Measurements from ENCODE around the gene ARMC8.

DNA sequence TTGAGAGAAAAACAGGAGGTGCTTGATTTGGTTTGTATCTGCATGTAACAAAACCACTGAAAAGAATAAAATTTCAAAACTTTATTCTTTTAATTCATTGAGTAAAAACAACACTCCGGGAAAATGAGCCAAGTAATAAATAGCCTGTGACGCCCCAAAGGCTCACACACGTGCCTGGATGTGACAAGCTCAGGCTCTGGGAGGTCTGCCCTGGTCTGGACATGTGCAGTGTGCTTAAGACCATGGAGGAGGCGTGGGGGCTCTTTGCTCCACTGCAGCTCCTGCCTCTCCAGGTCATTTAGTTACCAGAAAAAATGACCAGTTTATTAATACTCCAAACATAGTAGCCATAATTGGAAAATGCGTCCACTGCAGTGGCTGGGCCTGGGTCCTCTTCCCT, 151.1 kb downstream of the ARMC8 start:
- TF ChIP-seq, protein P1, sequence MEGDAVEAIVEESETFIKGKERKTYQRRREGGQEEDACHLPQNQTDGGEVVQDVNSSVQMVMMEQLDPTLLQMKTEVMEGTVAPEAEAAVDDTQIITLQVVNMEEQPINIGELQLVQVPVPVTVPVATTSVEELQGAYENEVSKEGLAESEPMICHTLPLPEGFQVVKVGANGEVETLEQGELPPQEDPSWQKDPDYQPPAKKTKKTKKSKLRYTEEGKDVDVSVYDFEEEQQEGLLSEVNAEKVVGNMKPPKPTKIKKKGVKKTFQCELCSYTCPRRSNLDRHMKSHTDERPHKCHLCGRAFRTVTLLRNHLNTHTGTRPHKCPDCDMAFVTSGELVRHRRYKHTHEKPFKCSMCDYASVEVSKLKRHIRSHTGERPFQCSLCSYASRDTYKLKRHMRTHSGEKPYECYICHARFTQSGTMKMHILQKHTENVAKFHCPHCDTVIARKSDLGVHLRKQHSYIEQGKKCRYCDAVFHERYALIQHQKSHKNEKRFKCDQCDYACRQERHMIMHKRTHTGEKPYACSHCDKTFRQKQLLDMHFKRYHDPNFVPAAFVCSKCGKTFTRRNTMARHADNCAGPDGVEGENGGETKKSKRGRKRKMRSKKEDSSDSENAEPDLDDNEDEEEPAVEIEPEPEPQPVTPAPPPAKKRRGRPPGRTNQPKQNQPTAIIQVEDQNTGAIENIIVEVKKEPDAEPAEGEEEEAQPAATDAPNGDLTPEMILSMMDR (IDR thresholded peaks at IDR 0.05): no peak
- TF ChIP-seq POLR2A (IDR thresholded peaks at IDR 0.05): no peak

Data from body of pancreas (tissue), 4 donors.